Measurements from ENCODE around the gene MT2A. TPM values are rescaled to one million over a fixed set of nuclear protein-coding genes. Genes with fewer than 3 reads are reported as not detected.

Gene MT2A
- total and polyA plus RNA-seq, 10 of the 15 experiments (the other 5 are each of a cell fraction or from before 2014, with no cell fraction given) = 7.3 to 271 (median 53.5) TPM

DNA sequence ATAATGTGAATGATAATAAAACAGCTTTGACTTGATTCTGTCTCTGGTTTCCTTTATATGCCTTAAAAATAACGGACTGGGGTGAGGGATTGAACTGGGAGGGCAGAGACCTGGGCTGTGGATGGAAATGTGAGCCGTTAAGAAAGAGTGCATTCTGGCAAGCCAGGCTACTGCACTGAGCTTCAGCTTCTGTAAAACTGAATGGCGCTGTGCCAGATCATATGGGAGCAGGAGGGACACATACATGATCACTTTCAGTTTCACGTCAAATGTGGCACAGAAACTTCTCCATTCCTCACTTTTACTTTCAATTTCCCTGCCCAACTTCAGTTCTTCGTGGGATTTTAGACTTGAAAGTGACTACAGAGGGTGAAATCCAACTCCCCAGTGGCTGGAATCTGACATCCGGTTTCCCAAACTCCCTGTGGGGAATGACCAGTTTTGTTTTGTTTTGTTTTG is 1.1 kb downstream of the MT2A start (continued):
- TF ChIP-seq, protein P1, sequence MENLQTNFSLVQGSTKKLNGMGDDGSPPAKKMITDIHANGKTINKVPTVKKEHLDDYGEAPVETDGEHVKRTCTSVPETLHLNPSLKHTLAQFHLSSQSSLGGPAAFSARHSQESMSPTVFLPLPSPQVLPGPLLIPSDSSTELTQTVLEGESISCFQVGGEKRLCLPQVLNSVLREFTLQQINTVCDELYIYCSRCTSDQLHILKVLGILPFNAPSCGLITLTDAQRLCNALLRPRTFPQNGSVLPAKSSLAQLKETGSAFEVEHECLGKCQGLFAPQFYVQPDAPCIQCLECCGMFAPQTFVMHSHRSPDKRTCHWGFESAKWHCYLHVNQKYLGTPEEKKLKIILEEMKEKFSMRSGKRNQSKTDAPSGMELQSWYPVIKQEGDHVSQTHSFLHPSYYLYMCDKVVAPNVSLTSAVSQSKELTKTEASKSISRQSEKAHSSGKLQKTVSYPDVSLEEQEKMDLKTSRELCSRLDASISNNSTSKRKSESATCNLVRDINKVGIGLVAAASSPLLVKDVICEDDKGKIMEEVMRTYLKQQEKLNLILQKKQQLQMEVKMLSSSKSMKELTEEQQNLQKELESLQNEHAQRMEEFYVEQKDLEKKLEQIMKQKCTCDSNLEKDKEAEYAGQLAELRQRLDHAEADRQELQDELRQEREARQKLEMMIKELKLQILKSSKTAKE (IDR thresholded peaks at IDR 0.05; ENCODE audit: low read depth, poor library complexity, severe bottlenecking) = peak; percentile 28
- TF ChIP-seq, protein P2, sequence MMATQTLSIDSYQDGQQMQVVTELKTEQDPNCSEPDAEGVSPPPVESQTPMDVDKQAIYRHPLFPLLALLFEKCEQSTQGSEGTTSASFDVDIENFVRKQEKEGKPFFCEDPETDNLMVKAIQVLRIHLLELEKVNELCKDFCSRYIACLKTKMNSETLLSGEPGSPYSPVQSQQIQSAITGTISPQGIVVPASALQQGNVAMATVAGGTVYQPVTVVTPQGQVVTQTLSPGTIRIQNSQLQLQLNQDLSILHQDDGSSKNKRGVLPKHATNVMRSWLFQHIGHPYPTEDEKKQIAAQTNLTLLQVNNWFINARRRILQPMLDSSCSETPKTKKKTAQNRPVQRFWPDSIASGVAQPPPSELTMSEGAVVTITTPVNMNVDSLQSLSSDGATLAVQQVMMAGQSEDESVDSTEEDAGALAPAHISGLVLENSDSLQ (IDR thresholded peaks at IDR 0.05) = no peak
- TF ChIP-seq, protein P3, sequence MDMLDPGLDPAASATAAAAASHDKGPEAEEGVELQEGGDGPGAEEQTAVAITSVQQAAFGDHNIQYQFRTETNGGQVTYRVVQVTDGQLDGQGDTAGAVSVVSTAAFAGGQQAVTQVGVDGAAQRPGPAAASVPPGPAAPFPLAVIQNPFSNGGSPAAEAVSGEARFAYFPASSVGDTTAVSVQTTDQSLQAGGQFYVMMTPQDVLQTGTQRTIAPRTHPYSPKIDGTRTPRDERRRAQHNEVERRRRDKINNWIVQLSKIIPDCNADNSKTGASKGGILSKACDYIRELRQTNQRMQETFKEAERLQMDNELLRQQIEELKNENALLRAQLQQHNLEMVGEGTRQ (IDR thresholded peaks at IDR 0.05; ENCODE audit: borderline replicate concordance, low read depth, low read length) = no peak
- TF ChIP-seq FOXM1 (IDR thresholded peaks at IDR 0.05; ENCODE audit: low read depth, low read length) (0 out of 2 replicates have a peak, but pooled peaks have one; percentile 8), CREM (IDR thresholded peaks at IDR 0.05; ENCODE audit: low read depth) (0 out of 2 replicates have a peak, but pooled peaks have one; percentile 26), IKZF1 (conservative IDR thresholded peaks at IDR 0.05) (peak; percentile 92), ATF7 (IDR thresholded peaks at IDR 0.05; ENCODE audit: low read depth) (peak; percentile 58), EED (IDR thresholded peaks at IDR 0.05; ENCODE audit: low read depth) (peak; percentile 97), RAD51 (IDR thresholded peaks at IDR 0.05) (peak; percentile 66), POU2F2 (IDR thresholded peaks at IDR 0.05; ENCODE audit: borderline replicate concordance, low read depth, low read length) (no peak), POLR2AphosphoS5 (IDR thresholded peaks at IDR 0.05; ENCODE audit: low read length) (peak; percentile 58; the same call in 1 of the 2 replicates), SREBF2 (IDR thresholded peaks at IDR 0.05; ENCODE audit: low read length) (no peak), ZZZ3 (IDR thresholded peaks at IDR 0.05; ENCODE audit: control insufficient read depth, insufficient read length, low read depth) (no peak), RB1 (IDR thresholded peaks at IDR 0.05; ENCODE audit: borderline replicate concordance) (no peak), BHLHE40 (IDR thresholded peaks at IDR 0.05; ENCODE audit: borderline replicate concordance in 1 of 2, low read depth in 2 of 2, low read length in 1 of 2) (0 out of 4 replicates have a peak, but pooled peaks of 1 of the 2 experiments have one; percentile 42), BCL11A (IDR thresholded peaks at IDR 0.05; ENCODE audit: low read depth, low read length) (0 out of 2 replicates have a peak, but pooled peaks have one; percentile 37)
- TF ChIP-seq, protein P4, sequence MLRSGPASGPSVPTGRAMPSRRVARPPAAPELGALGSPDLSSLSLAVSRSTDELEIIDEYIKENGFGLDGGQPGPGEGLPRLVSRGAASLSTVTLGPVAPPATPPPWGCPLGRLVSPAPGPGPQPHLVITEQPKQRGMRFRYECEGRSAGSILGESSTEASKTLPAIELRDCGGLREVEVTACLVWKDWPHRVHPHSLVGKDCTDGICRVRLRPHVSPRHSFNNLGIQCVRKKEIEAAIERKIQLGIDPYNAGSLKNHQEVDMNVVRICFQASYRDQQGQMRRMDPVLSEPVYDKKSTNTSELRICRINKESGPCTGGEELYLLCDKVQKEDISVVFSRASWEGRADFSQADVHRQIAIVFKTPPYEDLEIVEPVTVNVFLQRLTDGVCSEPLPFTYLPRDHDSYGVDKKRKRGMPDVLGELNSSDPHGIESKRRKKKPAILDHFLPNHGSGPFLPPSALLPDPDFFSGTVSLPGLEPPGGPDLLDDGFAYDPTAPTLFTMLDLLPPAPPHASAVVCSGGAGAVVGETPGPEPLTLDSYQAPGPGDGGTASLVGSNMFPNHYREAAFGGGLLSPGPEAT (IDR thresholded peaks at IDR 0.05; ENCODE audit: low read depth) = peak; percentile 95
- TF ChIP-seq, protein P5, sequence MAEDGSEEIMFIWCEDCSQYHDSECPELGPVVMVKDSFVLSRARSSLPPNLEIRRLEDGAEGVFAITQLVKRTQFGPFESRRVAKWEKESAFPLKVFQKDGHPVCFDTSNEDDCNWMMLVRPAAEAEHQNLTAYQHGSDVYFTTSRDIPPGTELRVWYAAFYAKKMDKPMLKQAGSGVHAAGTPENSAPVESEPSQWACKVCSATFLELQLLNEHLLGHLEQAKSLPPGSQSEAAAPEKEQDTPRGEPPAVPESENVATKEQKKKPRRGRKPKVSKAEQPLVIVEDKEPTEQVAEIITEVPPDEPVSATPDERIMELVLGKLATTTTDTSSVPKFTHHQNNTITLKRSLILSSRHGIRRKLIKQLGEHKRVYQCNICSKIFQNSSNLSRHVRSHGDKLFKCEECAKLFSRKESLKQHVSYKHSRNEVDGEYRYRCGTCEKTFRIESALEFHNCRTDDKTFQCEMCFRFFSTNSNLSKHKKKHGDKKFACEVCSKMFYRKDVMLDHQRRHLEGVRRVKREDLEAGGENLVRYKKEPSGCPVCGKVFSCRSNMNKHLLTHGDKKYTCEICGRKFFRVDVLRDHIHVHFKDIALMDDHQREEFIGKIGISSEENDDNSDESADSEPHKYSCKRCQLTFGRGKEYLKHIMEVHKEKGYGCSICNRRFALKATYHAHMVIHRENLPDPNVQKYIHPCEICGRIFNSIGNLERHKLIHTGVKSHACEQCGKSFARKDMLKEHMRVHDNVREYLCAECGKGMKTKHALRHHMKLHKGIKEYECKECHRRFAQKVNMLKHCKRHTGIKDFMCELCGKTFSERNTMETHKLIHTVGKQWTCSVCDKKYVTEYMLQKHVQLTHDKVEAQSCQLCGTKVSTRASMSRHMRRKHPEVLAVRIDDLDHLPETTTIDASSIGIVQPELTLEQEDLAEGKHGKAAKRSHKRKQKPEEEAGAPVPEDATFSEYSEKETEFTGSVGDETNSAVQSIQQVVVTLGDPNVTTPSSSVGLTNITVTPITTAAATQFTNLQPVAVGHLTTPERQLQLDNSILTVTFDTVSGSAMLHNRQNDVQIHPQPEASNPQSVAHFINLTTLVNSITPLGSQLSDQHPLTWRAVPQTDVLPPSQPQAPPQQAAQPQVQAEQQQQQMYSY (CRISPR knock-in tag; IDR thresholded peaks at IDR 0.05) = no peak
- TF ChIP-seq, protein P6, sequence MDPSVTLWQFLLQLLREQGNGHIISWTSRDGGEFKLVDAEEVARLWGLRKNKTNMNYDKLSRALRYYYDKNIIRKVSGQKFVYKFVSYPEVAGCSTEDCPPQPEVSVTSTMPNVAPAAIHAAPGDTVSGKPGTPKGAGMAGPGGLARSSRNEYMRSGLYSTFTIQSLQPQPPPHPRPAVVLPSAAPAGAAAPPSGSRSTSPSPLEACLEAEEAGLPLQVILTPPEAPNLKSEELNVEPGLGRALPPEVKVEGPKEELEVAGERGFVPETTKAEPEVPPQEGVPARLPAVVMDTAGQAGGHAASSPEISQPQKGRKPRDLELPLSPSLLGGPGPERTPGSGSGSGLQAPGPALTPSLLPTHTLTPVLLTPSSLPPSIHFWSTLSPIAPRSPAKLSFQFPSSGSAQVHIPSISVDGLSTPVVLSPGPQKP (IDR thresholded peaks at IDR 0.05; ENCODE audit: low read depth, low read length) = no peak

All from GM12878 (cell line).